Islet precursor cell (in vitro differentiated cells): Measurements from ENCODE around the gene UXS1.

Experiments used
- DNase-seq: peaks from one replicate; pipeline ENCODE4 v3.0.0-alpha.2; 2018

Gene UXS1

DNA sequence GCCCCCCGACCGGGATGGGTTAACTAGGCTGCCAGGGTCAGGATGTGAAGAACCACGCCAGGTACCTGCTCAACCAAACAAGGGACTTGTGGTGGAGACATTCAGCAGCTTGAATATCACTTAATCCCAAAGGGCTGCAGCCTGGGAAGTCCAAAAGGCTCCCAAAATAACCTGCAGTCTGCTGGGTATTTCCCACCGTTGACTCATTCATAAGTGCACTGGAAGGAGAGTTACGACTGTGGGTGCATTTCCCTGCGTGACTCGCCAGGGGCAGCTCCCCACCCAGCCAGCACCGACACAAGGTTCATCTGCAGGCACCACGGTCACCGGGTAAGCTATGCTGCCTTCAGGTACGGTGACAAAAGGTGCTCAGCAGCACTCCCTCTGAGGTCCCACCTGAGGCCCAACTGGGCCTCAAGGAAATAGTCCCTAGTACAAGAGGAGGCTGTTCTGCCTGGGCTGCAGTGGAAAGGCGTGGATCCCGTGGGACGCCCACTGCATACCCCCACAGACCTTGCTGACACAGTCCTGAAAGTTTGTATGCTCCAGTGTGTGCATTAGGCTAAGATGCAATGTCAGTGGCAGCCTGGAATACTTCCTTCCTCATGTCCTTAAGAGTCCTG, 86.5 kb downstream of the UXS1 start:
- peak; percentile 52 for DNase-seq

DNA sequence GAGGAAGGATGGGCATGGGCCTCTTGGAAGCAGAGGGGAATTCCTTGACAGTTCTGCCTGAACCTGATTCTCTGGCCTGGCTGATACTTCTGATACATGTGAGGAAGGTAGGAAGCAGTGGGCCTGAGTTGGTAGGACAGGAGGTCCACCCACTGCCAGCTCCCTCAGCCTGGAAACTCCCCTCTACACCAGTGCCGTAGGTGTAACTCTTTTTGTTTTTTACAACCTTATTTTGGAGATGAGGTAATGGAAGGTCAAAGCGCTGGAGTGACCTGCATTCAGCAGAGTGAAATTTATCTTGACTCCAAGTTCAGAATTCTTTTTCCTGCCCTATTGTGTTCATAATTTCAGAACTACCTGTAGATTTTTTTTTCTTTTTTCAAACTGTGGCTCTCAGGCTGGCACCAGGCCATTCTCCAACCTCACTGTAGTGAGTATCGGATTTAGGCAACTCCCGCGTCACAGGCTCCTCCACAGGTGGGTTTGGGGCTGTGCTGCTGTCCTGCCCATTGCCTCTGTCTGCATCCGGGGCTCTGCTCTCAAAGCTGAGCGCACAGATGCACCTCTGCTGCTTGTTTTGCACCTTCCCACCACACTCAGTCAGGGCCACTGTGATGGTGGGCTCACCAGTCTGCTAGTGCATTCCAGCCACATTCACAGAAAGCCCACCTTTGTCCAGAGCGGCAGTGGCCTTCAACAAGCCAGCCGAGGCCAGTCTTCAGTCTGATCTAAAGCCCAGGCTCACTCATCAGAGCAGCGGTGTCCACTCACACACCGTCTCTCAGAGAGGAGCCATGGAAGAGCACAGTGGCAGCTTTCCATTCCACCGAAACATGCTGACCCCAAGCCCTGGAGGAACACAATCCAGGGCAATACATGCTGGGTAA, 87.2 kb downstream of the UXS1 start:
- peak; percentile 28 for DNase-seq

DNA sequence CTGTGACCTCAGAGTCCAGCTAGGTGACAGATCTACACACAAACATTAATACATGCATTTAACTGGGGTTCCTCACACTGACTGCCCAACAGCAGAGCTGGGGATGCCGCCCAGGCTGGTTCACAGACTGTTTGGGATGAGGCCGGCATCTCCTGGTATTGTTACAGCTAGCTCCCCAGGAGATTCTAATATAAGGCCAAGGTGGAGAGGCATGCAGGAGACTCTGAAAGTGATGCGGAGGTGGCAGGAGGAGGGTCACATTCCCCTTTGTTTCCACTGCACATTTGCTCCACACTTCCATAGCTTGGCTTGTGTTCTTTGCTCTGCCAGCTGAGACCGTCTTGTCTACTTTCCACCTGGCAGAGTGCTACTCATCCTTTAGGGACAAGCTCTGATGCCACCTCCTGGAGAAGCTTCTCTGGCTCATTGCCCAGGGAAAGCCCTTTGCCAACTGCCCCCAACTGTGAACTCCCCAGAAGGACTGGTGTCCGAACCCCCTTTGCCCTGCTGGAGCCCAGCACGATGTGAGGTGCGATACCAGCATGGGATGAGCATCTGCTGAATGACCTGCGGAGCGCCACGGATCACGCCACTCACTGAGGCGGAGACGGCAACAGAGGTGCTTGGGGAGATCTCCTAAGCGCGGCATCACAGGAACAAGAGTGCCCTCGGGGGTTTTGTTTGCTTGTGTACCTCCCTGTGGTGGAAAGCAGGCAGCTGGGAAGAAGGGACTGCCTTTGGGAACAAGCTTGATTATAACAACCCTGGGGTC, 88.8 kb downstream of the UXS1 start:
- DNase-seq: no peak

DNA sequence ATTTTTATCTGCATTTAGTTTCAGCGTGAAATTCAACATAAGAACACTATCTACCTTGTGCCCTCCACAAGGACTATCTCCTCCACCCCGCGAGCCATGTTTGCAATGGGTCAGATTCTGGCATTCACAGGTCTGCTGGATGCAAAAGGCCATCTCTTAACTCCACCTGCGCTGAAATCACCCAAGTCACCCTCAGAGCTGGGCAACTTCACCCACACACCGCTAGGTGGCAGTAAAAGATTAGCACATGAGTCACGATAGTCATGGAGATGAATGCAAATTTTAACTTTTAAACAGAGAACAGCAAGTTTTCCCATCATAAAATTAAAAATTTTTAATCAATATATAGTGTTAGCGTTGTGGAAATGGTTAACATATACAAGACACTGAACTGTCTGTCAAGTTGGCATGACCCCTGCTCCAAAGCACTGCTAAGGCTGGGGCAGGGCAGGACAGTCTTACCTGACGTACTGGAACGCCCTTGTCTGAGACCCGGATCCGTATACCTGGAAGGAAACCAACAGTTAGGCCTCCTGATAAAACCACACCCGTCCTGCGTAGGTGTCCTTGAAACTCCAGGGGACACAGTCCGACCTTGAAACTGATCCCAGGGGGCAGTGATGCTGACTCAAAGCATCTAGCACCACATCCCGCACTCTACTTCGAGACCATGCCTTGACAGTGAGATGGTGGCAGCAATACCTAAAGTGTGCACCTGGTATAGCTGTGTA, 89.6 kb downstream of the UXS1 start:
- peak; percentile 77 for DNase-seq

GRCh38 chr2:106099691-106100090, 94.4 kb downstream of the UXS1 start:
- no peak for DNase-seq

DNA sequence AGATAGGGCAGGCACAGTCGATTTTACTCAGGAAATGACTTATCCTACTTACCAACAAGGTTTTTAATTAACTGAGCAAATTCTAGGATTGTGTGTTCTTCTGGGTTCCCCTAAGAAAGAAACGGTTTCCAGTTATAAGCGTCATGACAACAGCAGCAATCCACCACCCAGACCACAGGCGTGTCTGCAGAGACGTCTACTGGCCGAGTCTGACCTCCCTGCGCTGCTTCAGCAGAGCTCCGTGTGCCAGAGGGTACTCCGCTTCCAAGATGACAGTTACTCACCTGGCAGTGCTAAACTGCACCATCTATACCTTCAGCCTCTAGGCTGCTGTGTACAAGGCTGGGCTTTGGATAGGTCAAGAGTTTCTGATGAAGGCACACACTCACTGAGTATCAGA, 95.4 kb downstream of the UXS1 start:
- DNase-seq: no peak

- DNase-seq: no peak
These were observed 96.0 kb downstream of the UXS1 start for GRCh38 chr2:106098081-106098480.

DNA sequence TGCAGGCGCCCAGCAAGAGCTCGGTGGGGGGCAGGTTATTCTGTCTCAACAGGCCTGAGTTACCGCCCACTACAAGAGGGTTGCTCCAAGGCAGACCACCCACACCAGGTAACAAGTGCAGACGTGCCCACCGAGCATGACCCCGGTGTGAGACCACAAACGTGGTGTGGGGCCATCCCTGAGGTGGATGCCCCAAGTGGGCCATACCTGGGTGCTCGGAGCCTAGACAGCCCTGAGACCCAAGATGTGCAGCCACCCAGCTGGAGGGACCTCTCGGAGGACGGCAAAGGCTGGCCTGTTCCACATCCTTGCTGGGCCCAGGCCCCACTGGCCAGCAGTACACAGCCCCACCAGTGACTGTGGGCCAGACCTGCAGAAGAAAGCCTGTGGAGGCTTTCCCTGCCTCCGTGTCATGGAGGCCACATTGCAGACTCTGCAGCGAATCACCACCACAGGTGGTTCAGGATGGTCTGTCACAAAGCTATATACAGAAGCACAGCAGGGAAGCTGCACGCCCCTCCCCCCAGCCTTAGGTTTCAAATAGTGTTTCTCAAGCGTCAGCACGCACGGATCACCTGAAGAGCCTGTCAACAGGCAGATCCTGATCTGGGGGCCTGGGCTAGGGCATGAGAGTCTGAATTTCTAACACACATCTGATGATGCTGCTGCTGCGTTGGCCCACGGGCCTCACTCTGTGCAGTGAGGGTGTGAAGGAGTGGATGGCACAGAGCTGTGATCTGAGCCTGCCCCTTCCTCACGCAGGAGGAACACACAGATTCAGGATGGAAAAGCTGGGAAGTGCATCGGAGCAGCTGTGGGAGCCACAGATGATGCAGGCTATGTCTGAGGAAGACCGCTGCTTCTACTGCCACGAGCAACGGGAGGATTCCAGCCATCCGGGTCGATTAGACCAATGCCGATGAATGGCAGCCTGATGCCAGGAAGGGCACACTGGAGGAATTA, 96.8 kb downstream of the UXS1 start:
- peak; percentile 45 for DNase-seq

DNA sequence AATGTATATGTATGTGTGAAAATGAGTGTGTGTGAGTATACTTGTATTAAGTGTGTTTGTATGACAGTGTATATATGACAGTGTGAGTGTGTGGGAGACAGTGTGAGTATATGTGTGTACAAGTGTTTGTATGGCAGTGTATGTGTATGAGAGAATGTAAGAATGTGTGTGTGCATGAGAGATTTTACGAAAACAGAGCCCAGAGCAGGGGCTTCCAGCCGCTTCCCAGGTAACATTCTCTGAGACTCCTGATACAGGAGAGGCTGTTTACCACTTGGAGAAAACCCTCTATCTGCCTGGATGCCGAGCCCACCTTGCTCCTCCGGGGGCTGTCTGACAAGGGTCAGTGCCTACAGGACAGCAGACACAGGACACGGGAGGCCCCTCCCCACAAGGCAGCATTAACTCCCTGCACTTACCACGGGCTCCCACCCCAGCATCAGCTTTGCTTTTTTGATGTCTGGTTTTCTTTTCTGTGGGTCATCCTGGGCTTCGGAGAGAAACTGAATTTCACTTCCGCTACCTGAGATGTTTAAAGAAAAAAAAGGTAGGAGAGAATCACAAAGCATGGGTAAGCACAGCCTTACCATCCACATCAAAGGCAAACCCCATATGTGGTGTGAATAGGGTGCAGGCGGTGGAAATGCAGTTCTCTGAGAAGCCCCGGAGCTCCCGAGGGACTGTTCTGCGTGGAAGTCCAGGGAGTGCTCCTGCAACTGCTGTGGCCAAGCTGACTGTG, 97.6 kb downstream of the UXS1 start:
- DNase-seq: peak; percentile 26

GRCh38 chr2:106095478-106096298, 98.4 kb downstream of the UXS1 start:
- DNase-seq: peak; percentile 40

DNA sequence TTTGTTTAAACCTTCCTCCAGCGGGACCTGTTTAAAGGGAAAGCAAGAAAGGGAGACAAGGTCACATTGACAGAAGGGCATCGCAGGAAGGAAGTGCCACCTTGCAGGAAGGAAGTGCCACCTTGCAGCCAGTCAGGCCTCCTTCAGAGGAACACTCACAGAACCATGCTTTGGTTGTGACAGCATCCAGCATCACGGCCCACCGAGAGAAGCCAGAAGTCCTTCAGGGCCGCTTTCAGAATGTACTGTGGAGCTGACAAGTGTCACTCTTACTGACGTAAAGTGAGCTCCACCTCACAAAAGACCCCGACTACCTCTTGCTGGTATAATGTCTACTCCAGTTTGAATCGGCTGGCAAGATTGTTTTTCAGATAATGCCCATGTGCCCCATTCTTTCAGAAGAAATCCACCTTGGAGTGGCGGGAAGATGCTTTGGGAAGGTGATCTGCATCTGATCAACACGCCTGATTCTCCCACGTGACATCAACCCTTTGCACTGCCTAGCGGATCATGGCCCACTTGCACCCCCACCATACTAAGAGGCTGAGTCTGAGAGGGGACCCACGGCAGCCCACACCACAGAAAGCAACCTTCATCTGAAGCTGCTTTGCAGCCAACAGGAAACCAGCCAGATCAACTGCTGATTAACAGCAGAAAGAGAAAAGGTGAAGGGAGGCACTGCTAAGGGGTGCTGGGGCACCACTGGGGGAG, 99.8 kb downstream of the UXS1 start:
- DNase-seq: peak; percentile 27

- no peak for DNase-seq
These were observed 103.0 kb downstream of the UXS1 start for GRCh38 chr2:106090916-106091618.

DNA sequence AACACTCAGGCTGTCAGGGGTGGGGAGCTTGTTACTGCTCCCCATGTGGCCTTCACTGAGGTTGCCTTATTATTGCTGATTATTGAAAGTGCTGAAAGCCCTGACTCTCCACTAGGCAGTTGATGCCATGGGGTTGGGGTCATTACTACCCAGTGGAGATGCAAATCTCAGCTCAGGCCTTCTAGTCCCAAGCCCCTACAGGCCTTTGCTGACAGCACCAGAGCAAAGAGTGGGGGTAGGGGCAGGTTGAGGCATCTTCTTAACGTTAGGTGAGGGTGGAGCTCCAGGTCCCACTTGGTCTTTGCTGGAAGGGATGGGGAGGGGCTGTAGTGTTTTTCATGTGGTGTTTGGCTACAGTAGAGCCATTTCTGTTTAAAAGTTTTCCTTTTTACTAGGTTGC, 104.5 kb downstream of the UXS1 start:
- DNase-seq: no peak

- no peak for DNase-seq
These were observed 108.7 kb downstream of the UXS1 start for GRCh38 chr2:106085181-106085940.

DNA sequence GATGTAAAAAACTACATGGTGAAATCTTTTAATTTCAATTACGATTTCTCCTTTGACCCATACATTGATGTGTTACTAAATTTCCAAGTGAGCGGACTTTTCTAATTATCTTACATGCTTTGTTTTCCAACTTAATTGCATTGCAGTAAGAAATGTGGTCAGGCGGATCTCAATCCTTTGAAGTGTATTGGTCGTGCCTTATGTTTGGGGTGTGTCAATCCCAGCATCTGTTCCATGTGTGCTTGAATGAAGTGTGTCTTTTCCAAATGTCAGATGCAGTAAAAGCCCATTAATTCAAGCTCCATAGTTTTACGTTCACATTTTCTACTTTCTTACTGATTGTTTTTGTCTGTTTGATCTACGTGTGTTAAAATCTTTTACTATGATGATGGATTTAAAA, 113.1 kb downstream of the UXS1 start:
- DNase-seq: no peak

DNA sequence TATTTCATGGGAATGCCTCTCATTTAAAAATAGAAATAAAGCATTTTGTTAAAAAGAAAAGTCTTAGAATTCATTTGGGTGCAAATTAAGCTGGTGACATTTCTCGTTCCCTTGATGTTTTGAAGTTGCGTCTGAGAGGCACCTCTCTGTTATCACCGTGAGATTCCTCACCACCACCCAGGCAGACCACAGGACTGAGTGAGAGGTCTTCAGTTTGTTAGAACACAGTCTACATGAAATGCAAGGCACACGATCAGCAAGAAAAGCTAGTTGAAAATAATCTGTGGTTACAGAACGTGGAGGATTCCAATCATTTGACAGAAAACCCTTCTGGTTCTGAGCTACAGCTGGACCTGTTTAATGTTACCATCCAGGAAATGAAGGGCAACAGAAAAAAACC, 116.0 kb downstream of the UXS1 start:
- peak; percentile 26 for DNase-seq

GRCh38 chr2:106076941-106077340, 117.2 kb downstream of the UXS1 start:
- no peak for DNase-seq

DNA sequence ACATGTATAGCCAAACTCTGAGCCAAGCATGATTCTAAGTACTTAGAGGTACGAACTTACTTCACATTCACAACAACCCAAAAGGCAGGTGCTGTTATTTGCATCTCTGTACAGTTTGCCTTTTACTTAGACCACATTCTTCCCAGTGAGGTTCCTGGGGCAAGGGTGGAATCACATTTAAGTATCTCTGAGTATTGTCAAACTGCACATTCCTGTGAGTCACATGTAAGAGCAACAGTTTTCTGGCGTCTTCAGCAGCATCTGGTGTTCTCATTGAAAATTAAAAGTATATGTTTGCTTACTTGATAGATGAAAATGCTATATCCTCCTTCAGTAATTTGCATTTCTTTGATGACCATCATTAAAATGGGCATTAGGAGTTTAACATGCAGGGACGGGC, 119.1 kb downstream of the UXS1 start:
- no peak for DNase-seq
